Keratinocyte (primary cell): ENCODE results near the gene HS6ST3.

Experiments
- EZH2 ChIP-seq: IDR thresholded peaks from one replicate; pipeline ENCODE4 v1.6.1; 2012; ENCODE audit warnings: inconsistent platforms, mild to moderate bottlenecking, low read length, moderate library complexity
- TF ChIP-seq, protein P1 (sequence below), 3 experiments: IDR thresholded peaks in 1 of 3; conservative IDR thresholded peaks in 1 of 3; optimal IDR thresholded peaks in 1 of 3; 2 replicates in 2 of 3; 3 replicates in 1 of 3; pipeline versions ENCODE3 to v1.5.1; 2011; ENCODE audit warnings: low read length in 3 of 3, mild to moderate bottlenecking in 3 of 3, moderate library complexity in 2 of 3, control low read depth in 1 of 3, inconsistent platforms in 1 of 3; ENCODE audit not compliant: insufficient read depth in 2 of 3; ENCODE audit errors: extremely low read depth in 1 of 3

- TF ChIP-seq, protein P1, sequence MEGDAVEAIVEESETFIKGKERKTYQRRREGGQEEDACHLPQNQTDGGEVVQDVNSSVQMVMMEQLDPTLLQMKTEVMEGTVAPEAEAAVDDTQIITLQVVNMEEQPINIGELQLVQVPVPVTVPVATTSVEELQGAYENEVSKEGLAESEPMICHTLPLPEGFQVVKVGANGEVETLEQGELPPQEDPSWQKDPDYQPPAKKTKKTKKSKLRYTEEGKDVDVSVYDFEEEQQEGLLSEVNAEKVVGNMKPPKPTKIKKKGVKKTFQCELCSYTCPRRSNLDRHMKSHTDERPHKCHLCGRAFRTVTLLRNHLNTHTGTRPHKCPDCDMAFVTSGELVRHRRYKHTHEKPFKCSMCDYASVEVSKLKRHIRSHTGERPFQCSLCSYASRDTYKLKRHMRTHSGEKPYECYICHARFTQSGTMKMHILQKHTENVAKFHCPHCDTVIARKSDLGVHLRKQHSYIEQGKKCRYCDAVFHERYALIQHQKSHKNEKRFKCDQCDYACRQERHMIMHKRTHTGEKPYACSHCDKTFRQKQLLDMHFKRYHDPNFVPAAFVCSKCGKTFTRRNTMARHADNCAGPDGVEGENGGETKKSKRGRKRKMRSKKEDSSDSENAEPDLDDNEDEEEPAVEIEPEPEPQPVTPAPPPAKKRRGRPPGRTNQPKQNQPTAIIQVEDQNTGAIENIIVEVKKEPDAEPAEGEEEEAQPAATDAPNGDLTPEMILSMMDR (optimal IDR thresholded peaks at IDR 0.05 in 1 of 3, IDR thresholded peaks at IDR 0.05 in 1 of 3, conservative IDR thresholded peaks at IDR 0.05 in 1 of 3; ENCODE audit: extremely low read depth in 1 of 3, insufficient read depth in 2 of 3, low read length in 3 of 3), result no peak
- no peak for TF ChIP-seq EZH2
These were observed 326.0 kb downstream of the HS6ST3 start for GRCh38 chr13:96415831-96416385.
